ENCODE measurements around the gene IRF2BPL. TPM values are rescaled to one million over a fixed set of nuclear protein-coding genes. Genes with fewer than 3 reads are reported as not detected.
A peak's percentile ranks its signal among the peaks of the same experiment; 100 is the strongest.

IRF2BPL gene
- total and polyA plus RNA-seq, 2 of the 4 experiments (the other 2 are of a cell fraction): 6.3 to 14.5 TPM

- TF ChIP-seq MXI1 (IDR thresholded peaks at IDR 0.05; ENCODE audit: borderline replicate concordance, low read depth, low read length): peak; percentile 47; the same call in 1 of the 2 replicates
- TF ChIP-seq SMC3 (IDR thresholded peaks at IDR 0.05; ENCODE audit: low read depth, low read length): peak; percentile 17; the same call in 1 of the 2 replicates
- TF ChIP-seq RCOR1 (IDR thresholded peaks at IDR 0.05; ENCODE audit: insufficient replicate concordance, low read length): peak; percentile 71
- 0 out of 2 replicates have a peak, but pooled peaks have one; percentile 1 for TF ChIP-seq USF2 (IDR thresholded peaks at IDR 0.05; ENCODE audit: low read depth, low read length)
Measured at GRCh38 chr14:77028384-77029231, at the start of gene IRF2BPL (continued).

Data from IMR-90 (cell line).